Fibroblast of lung (primary cell): ENCODE results near the gene SMARCD1.

Source experiments
- EZH2 ChIP-seq: IDR thresholded peaks from 2 replicates; pipeline ENCODE4 v1.5.1; 2012; ENCODE audit warnings: low read length, control low read depth, mild to moderate bottlenecking; ENCODE audit errors: missing control alignments
- TF ChIP-seq, protein P1 (sequence below), 2 donors: IDR thresholded peaks in 1 of 2; conservative IDR thresholded peaks in 1 of 2; 1 replicate in 1 of 2; 2 replicates in 1 of 2; pipeline ENCODE4 v1.5.1; 2011 to 2012; ENCODE audit warnings: low read length in 2 of 2, control low read depth in 1 of 2, inconsistent platforms in 1 of 2, low read depth in 1 of 2, mild to moderate bottlenecking in 1 of 2

DNA sequence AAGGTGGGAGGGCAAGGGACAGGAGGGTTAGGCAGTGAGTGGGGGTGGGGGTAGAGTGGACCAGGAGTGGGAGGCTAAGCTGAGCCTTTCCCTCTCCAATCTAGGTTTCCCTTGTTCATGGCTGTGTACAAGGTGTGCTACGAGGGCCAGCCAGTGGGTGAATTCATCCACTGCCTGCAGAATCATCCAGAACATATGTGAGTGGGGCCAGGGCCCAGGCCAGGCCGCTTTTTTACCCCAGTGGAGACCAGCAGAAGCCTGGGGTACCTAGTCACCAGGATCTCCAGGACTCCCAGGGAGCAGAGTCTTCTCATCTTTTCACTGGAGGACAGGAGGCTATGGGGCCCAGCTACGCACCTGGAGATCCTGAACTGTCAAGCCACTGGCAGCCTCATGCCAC lies 24.2 kb downstream of the SMARCD1 start:
- TF ChIP-seq, protein P1, sequence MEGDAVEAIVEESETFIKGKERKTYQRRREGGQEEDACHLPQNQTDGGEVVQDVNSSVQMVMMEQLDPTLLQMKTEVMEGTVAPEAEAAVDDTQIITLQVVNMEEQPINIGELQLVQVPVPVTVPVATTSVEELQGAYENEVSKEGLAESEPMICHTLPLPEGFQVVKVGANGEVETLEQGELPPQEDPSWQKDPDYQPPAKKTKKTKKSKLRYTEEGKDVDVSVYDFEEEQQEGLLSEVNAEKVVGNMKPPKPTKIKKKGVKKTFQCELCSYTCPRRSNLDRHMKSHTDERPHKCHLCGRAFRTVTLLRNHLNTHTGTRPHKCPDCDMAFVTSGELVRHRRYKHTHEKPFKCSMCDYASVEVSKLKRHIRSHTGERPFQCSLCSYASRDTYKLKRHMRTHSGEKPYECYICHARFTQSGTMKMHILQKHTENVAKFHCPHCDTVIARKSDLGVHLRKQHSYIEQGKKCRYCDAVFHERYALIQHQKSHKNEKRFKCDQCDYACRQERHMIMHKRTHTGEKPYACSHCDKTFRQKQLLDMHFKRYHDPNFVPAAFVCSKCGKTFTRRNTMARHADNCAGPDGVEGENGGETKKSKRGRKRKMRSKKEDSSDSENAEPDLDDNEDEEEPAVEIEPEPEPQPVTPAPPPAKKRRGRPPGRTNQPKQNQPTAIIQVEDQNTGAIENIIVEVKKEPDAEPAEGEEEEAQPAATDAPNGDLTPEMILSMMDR (conservative IDR thresholded peaks at IDR 0.05 in 1 of 2, IDR thresholded peaks at IDR 0.05 in 1 of 2; ENCODE audit: low read depth in 1 of 2, low read length in 2 of 2): no peak
- no peak for TF ChIP-seq EZH2
